Uterus (tissue), 4 donors: ENCODE data around the gene SUPT3H. TPM values are rescaled to one million over a fixed set of nuclear protein-coding genes. Genes with fewer than 3 reads are reported as not detected.

Source experiments
- DNase-seq, 2 donors: peaks; one replicate each; pipeline ENCODE4 v3.0.0-alpha.2; 2019 to 2020
- H3K27ac ChIP-seq, 2 donors: fragments of 200-600 bp; sonication (generic); 1 replicate in 1 of 2; 2 replicates in 1 of 2; pipeline ENCODE4 v1.5.1; 2016 to 2018
- H3K27me3 ChIP-seq, 2 donors: fragments of 200-600 bp; sonication (generic); one replicate each; pipeline ENCODE4 v1.5.1; 2018 to 2019; ENCODE audit warnings: control low read depth in 1 of 2
- H3K36me3 ChIP-seq, 2 donors: fragments of 200-600 bp; sonication (generic); one replicate each; pipeline ENCODE4 v1.5.1; 2019; ENCODE audit warnings: control low read depth in 1 of 2
- H3K4me1 ChIP-seq, 2 donors: fragments of 200-600 bp; sonication (generic); one replicate each; pipeline ENCODE4 v1.5.1; 2018 to 2019; ENCODE audit warnings: control low read depth in 1 of 2
- H3K4me3 ChIP-seq, 2 donors: fragments of 200-600 bp; sonication (generic); 1 replicate in 1 of 2; 2 replicates in 1 of 2; pipeline ENCODE4 v1.5.1; 2018 to 2019; ENCODE audit warnings: mild to moderate bottlenecking in 1 of 2
- H3K9me3 ChIP-seq, 2 donors: fragments of 200-600 bp; sonication (generic); one replicate each; pipeline ENCODE4 v1.5.1; 2019; ENCODE audit warnings: control low read depth in 1 of 2
- POLR2A ChIP-seq, 2 donors: fragments of 450-650 bp; IDR thresholded peaks; one replicate each; pipeline ENCODE4 v1.6.1; 2016; ENCODE audit warnings: antibody characterized with exemption in 2 of 2, mild to moderate bottlenecking in 1 of 2, moderate library complexity in 1 of 2
- intact Hi-C: fragments of 100-400 bp; cut with DNase I; formaldehyde crosslinking; loops from one replicate; pipeline ENCODE4 v1.15.1; 2023; ENCODE audit warnings: low total_unique reads
- total RNA-seq, 4 donors: library from RNA; depleted of rRNA in 3 of 4; stranded (reverse); fragments of >200 nt in 3 of 4; gene quantifications; one replicate each; pipeline versions ENCODE4 v1.1.0 to v1.2.4, GENCODE V29; 2014 to 2023
- TF ChIP-seq, protein P1 (sequence below), 4 experiments: fragments of 200-600 bp in 2 of 4; fragments of 450-650 bp in 2 of 4; sonication (generic) in 2 of 4; IDR thresholded peaks; one replicate each; pipeline ENCODE4 v1.5.1; 2016 to 2019; ENCODE audit warnings: antibody characterized with exemption in 4 of 4, mild to moderate bottlenecking in 2 of 4, moderate library complexity in 1 of 4
- donor health status: DM: yes; HTN: yes; CAD: no.

SUPT3H gene
- total RNA-seq, 4 donors from 2014 or later = 1.3 to 14.9 (median 7.6) TPM

DNA sequence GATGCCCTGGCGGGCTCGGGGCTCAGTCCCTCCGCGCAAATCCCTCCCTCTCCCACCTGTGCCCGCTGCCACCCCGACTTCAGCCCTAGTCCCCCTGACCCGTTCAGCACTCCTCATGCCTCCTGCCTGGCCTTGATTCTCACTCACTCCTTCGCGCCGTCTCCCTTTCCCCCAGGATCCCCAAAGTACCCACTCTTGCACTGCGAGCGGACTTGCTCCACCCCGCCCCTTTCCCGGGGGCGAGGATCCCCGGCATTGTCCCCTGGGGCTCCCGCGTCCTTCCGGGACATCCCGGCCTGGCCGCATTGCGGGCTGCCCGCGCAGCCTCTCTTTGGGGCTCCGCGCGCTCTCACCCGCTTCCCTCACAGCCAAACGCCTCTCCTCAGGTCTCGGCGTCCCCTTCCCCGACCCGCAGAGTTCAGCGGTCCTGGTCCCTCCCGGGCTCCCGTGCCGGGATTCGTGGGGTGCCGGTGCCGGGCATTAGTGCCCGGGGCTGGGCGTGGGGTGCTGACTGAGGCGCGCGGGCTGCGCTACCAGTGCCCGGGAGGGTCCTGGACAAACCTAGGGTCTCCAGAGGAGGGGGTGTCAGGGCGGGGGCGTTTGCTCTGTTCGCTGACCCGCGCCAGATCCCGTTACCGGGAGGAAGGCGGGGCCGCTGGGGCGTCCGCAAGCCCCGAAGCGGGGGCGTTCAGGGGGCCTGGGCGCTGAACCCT is 45.5 kb upstream of the SUPT3H start:
- H3K27me3 ChIP-seq = peaks cover 5 to 15% of the 10 kb centered on the region in 2 donors
- intact Hi-C loops = no loop called here
- TF ChIP-seq, protein P1, sequence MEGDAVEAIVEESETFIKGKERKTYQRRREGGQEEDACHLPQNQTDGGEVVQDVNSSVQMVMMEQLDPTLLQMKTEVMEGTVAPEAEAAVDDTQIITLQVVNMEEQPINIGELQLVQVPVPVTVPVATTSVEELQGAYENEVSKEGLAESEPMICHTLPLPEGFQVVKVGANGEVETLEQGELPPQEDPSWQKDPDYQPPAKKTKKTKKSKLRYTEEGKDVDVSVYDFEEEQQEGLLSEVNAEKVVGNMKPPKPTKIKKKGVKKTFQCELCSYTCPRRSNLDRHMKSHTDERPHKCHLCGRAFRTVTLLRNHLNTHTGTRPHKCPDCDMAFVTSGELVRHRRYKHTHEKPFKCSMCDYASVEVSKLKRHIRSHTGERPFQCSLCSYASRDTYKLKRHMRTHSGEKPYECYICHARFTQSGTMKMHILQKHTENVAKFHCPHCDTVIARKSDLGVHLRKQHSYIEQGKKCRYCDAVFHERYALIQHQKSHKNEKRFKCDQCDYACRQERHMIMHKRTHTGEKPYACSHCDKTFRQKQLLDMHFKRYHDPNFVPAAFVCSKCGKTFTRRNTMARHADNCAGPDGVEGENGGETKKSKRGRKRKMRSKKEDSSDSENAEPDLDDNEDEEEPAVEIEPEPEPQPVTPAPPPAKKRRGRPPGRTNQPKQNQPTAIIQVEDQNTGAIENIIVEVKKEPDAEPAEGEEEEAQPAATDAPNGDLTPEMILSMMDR (IDR thresholded peaks at IDR 0.05) = no peak
- no peak for TF ChIP-seq POLR2A (IDR thresholded peaks at IDR 0.05)
- DNase-seq = peak in 1 of 2 donors; percentile 36
- peaks cover 0 to 15% of the 10 kb centered on the region in 2 donors for H3K4me1 ChIP-seq
- H3K27ac ChIP-seq = peak overlapping the region; percentile 76 to 80
- peak overlapping the region; percentile 35 to 54 for H3K4me3 ChIP-seq
- H3K9me3 ChIP-seq = no peaks in the 10 kb centered on the region
- peaks cover 0 to 4% of the 10 kb centered on the region in 2 donors for H3K36me3 ChIP-seq

DNA sequence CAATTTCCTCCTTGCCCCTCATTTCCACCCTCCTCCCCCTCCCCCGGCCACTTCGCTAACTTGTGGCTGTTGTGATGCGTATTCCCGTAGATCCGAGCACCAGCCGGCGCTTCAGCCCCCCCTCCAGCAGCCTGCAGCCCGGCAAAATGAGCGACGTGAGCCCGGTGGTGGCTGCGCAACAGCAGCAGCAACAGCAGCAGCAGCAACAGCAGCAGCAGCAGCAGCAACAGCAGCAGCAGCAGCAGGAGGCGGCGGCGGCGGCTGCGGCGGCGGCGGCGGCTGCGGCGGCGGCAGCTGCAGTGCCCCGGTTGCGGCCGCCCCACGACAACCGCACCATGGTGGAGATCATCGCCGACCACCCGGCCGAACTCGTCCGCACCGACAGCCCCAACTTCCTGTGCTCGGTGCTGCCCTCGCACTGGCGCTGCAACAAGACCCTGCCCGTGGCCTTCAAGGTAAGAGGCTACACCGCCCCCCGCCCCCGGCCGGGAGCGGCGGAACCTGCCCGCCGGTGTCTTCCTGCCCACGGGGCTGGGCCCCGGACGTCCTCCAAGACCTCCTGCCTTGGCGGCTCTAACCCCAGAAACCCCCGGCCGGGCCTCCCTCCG is 44.9 kb upstream of the SUPT3H start:
- Histone ChIP-seq H3K36me3 (peaks cover 0 to 4% of the 10 kb centered on the region in 2 donors), H3K27me3 (peaks cover 5 to 16% of the 10 kb centered on the region in 2 donors), H3K27ac (peak overlapping the region; percentile 76 to 80), H3K4me3 (peak overlapping the region; percentile 35 to 54), H3K4me1 (peaks cover 0 to 15% of the 10 kb centered on the region in 2 donors), H3K9me3 (no peaks in the 10 kb centered on the region)
- DNase-seq = peak in 1 of 2 donors; percentile 39
- intact Hi-C loops = no loop called here
- TF ChIP-seq, protein P1 (IDR thresholded peaks at IDR 0.05) = no peak
- peak in 1 of 2 donors; percentile 13 for TF ChIP-seq POLR2A (IDR thresholded peaks at IDR 0.05)

DNA sequence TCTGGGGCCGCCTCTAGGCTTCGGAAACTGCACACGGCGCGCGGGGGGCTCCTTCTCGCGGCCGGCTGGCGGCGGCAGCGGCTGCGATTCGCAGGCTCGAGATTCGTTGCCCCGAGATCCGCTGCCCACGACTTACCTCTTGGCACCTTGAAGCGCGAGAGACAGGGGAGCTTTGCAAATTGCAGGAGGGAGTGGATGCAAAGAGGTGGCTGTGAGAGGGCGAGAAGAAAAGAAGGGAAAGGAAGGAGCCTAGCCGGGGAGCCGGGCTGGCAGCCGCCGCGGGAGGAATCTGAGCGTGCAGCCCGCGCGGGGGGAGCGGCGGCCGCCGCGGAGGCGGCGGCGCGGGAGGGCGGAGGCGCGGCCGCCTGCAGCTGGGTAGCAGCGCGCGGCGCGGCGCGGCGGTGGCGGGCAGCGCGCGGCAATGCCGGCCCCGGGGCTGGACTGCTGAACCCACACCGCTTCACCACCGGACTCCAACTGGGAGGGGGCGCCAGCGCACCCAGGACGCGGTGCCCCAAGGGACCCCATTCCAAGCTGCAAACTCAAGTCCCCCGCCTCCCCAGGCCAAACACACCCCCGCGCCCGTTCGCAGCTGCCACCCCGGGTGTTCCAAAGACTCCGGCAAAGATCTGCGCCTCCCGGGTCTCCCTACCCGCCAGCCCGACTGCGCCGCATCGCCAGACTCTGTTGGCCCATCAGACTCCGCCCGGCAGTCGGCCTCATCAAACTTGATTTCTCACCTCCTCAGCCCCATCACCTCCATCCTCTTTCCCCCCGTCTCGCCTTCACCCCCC is 44.2 kb upstream of the SUPT3H start:
- intact Hi-C loops = no loop called here
- peaks cover 0 to 15% of the 10 kb centered on the region in 2 donors for H3K4me1 ChIP-seq
- peaks cover 0 to 3% of the 10 kb centered on the region in 2 donors for H3K36me3 ChIP-seq
- TF ChIP-seq, protein P1 (IDR thresholded peaks at IDR 0.05) = peak in 3 of 4 experiments; percentile 5 to 24 (median 15)
- no peak for TF ChIP-seq POLR2A (IDR thresholded peaks at IDR 0.05)
- peaks cover 5 to 20% of the 10 kb centered on the region in 2 donors for H3K27me3 ChIP-seq
- no peaks in the 10 kb centered on the region for H3K9me3 ChIP-seq
- H3K27ac ChIP-seq = peak overlapping the region; percentile 76 to 80
- peak overlapping the region; percentile 35 to 54 for H3K4me3 ChIP-seq
- DNase-seq = peak; percentile 41 to 47

GRCh38 chr6:45420909-45421708 is 43.4 kb upstream of the SUPT3H start:
- Histone ChIP-seq H3K36me3 (no peaks in the 10 kb centered on the region), H3K4me3 (peak overlapping the region; percentile 30 to 54), H3K27ac (peak overlapping the region; percentile 76 to 80), H3K4me1 (peaks cover 0 to 15% of the 10 kb centered on the region in 2 donors), H3K9me3 (no peaks in the 10 kb centered on the region), H3K27me3 (peaks cover 5 to 20% of the 10 kb centered on the region in 2 donors)
- DNase-seq = no peak
- TF ChIP-seq, protein P1 (IDR thresholded peaks at IDR 0.05) = no peak
- no peak for TF ChIP-seq POLR2A (IDR thresholded peaks at IDR 0.05)
- intact Hi-C loops = no loop called here
